GM12878 (cell line): ENCODE results near the gene ZDHHC19. TPM values are rescaled to one million over a fixed set of nuclear protein-coding genes. Genes with fewer than 3 reads are reported as not detected.

Source experiments
- ATAC-seq: fragments of 200-7000 bp; cut with Tn5 transposase; 3 replicates; pipeline ENCODE4 v1.9.1; 2020; ENCODE audit warnings: mild to moderate bottlenecking, moderate library complexity
- BruUV-seq: library from RNA; stranded (reverse); fragments of 400-500 nt; replicated peaks from 2 replicates; lab custom pipeline; 2021; lab: Mats Ljungman, UMichigan
- CTCF ChIA-PET: fragments of 300-600 bp; sonication (Branson Sonifier 250); formaldehyde crosslinking; extraction: SDS; loops from one replicate; lab custom pipeline; 2021; ENCODE audit warnings: inconsistent platforms; lab: Yijun Ruan, JAX
- POLR2A ChIA-PET: fragments of 350-600 bp; formaldehyde crosslinking; extraction: SDS; loops from one replicate; lab custom pipeline; 2021; ENCODE audit warnings: inconsistent platforms; lab: Charles Lee
- RAD21 ChIA-PET: fragments of 300-600 bp; sonication (Branson Sonifier 250); formaldehyde crosslinking; loops from one replicate; lab custom pipeline; 2023; ENCODE audit warnings: antibody characterized with exemption; ENCODE audit not compliant: unreplicated experiment; lab: Charles Lee
- SMC1A ChIA-PET: fragments of 300-600 bp; sonication (Branson Sonifier 250); formaldehyde crosslinking; loops from one replicate; lab custom pipeline; 2023; ENCODE audit not compliant: unreplicated experiment, uncharacterized antibody; lab: Charles Lee
- DNase-seq: peaks from one replicate; pipeline ENCODE4 v3.0.0-alpha.2; 2011; ENCODE audit warnings: low read depth, low spot score
- FAIRE-seq: peaks from 3 replicates; lab custom pipeline; 2011; peaks lifted over from hg19 to GRCh38; lab: Jason Lieb, UNC
- H2AFZ ChIP-seq: 2 replicates; pipeline ENCODE4 v1.6.0; 2011; ENCODE audit warnings: low read depth, low read length, control low read depth; ENCODE audit not compliant: control insufficient read depth
- H3K27ac ChIP-seq: 2 replicates; pipeline ENCODE4 v1.5.1; 2011; ENCODE audit warnings: control low read depth; ENCODE audit not compliant: control insufficient read depth, insufficient read depth
- H3K27me3 ChIP-seq, 2 experiments: replicated peaks in 1 of 2; 2 replicates each; pipeline versions ENCODE4 v1.6.0 to v1.6.1; 2011; ENCODE audit warnings: low read length in 1 of 2; ENCODE audit not compliant: control insufficient read depth in 2 of 2, insufficient read depth in 2 of 2
- H3K36me3 ChIP-seq, 2 experiments: 2 replicates each; pipeline ENCODE4 v1.5.1; 2011; ENCODE audit warnings: low read length in 1 of 2; ENCODE audit not compliant: control insufficient read depth in 2 of 2, insufficient read depth in 2 of 2
- H3K4me1 ChIP-seq: 2 replicates; pipeline ENCODE4 v1.6.1; 2011; ENCODE audit warnings: mild to moderate bottlenecking, low read length, moderate library complexity, mixed read lengths; ENCODE audit not compliant: control insufficient read depth, insufficient read depth
- H3K4me2 ChIP-seq: 2 replicates; pipeline ENCODE4 v1.6.0; 2011; ENCODE audit warnings: control low read depth; ENCODE audit not compliant: control insufficient read depth, insufficient read depth
- H3K4me3 ChIP-seq: fragments of 200-600 bp; sonication (generic); 2 replicates; pipeline ENCODE4 v1.5.1; 2016
- H3K79me2 ChIP-seq: 2 replicates; pipeline ENCODE4 v1.6.0; 2011; ENCODE audit warnings: low read length; ENCODE audit not compliant: control insufficient read depth, insufficient read depth
- H3K9ac ChIP-seq: 2 replicates; pipeline ENCODE4 v1.8.0; 2011; ENCODE audit warnings: low read length, control low read depth, mixed read lengths; ENCODE audit not compliant: control insufficient read depth, insufficient read depth
- H3K9me3 ChIP-seq: replicated peaks from 3 replicates; pipeline ENCODE4 v1.5.1; 2011; ENCODE audit warnings: mild to moderate bottlenecking, low read length; ENCODE audit not compliant: control insufficient read depth, insufficient read depth
- H4K20me1 ChIP-seq: 2 replicates; pipeline ENCODE4 v1.6.0; 2011; ENCODE audit not compliant: control insufficient read depth, insufficient read depth
- ASH2L ChIP-seq: fragments of 300-600, 200-600 bp; sonication (generic); IDR thresholded peaks from 2 replicates; pipeline ENCODE4 v1.6.1; 2017; ENCODE audit warnings: low read depth, mild to moderate bottlenecking, borderline replicate concordance
- ESRRA ChIP-seq: IDR thresholded peaks from 2 replicates; pipeline ENCODE4 v1.6.1; 2012; ENCODE audit warnings: mild to moderate bottlenecking, low read length, improper control_type of control experiment
- GATAD2B ChIP-seq: fragments of 450-650 bp; conservative IDR thresholded peaks from 2 replicates; pipeline ENCODE4 v1.6.1; 2017; ENCODE audit warnings: low read depth, mild to moderate bottlenecking, moderate library complexity
- PAX5 ChIP-seq: IDR thresholded peaks from 2 replicates; pipeline ENCODE4 v1.6.1; 2011; ENCODE audit warnings: low read depth, low read length, borderline replicate concordance
- POLR2AphosphoS2 ChIP-seq: IDR thresholded peaks from 2 replicates; pipeline ENCODE4 v1.6.1; 2011; ENCODE audit warnings: low read depth, mild to moderate bottlenecking, low read length, improper control_type of control experiment, moderate library complexity
- RELA ChIP-seq: fragments of 450-650 bp; IDR thresholded peaks from 2 replicates; pipeline ENCODE4 v1.8.0; 2014; ENCODE audit warnings: borderline replicate concordance; ENCODE audit not compliant: partially characterized antibody
- SIN3A ChIP-seq: IDR thresholded peaks from 2 replicates; pipeline ENCODE4 v1.6.1; 2012; ENCODE audit warnings: low read depth, low read length, improper control_type of control experiment
- SUPT20H ChIP-seq: IDR thresholded peaks from 2 replicates; pipeline ENCODE4 v1.6.1; 2011; ENCODE audit warnings: low read depth, mild to moderate bottlenecking, low read length, moderate library complexity, borderline replicate concordance; ENCODE audit not compliant: control insufficient read depth
- TAF1 ChIP-seq: IDR thresholded peaks from 2 replicates; pipeline ENCODE4 v1.6.1; 2011; ENCODE audit warnings: mild to moderate bottlenecking, low read depth, low read length, borderline replicate concordance
- WGBS: methylation state at CpG from one replicate; pipeline ENCODE4 v1.1.6; 2016; ENCODE audit warnings: low lambda C conversion rate; ENCODE audit not compliant: insufficient replicate concordance, insufficient coverage; ENCODE audit errors: missing lambda C conversion rate; 5-methylcytosine and 5-hydroxymethylcytosine counted together
- in situ Hi-C: fragments of 300-500 bp; cut with MboI; formaldehyde crosslinking; loops from 9 replicates; pipeline ENCODE4 v1.14.3; 2018; ENCODE audit warnings: mixed read lengths
- intact Hi-C: fragments of 100-400 bp; cut with micrococcal nuclease; formaldehyde crosslinking; loops from one replicate; pipeline ENCODE4 v1.14.2; 2022; ENCODE audit not compliant: unreplicated experiment
- polyA plus RNA-seq, 11 experiments: library from polyadenylated mRNA; depleted of rRNA in 4 of 11; unstranded in 6 of 11; stranded (reverse) in 5 of 11; fragments of >200 nt; fragmentation: Nextera tagmentation in 4 of 11; fragmentation: Illumina TruSeq in 1 of 11; extraction: Ambion mirVana in 4 of 11; extraction: Trizol in 1 of 11; gene quantifications; 1 replicate in 1 of 11; 2 replicates in 10 of 11; pipeline versions ENCODE4 v1.2.1 to v1.2.3, GENCODE V29; 2011 to 2016; ENCODE audit warnings: inconsistent platforms in 2 of 11, missing spikeins in 2 of 11, low read depth in 1 of 11
- total RNA-seq, 4 experiments: library from RNA; depleted of rRNA in 3 of 4; stranded (reverse); fragments of >200 nt in 3 of 4; fragmentation: Illumina TruSeq in 1 of 4; extraction: Trizol in 1 of 4; gene quantifications; 2 replicates each; pipeline versions ENCODE4 v1.2.1 to v1.2.3, GENCODE V29; 2013 to 2021
- TF ChIP-seq, protein P1 (sequence below): fragments of 450-650 bp; formaldehyde crosslinking; IDR thresholded peaks from 2 replicates; pipeline ENCODE4 v1.4.0; 2022; ENCODE audit warnings: mild to moderate bottlenecking, moderate library complexity

Gene ZDHHC19
- total and polyA plus RNA-seq, 10 of the 15 experiments (the other 5 are each of a cell fraction or from before 2014, with no cell fraction given), result 0.26 TPM; not detected in 9

DNA sequence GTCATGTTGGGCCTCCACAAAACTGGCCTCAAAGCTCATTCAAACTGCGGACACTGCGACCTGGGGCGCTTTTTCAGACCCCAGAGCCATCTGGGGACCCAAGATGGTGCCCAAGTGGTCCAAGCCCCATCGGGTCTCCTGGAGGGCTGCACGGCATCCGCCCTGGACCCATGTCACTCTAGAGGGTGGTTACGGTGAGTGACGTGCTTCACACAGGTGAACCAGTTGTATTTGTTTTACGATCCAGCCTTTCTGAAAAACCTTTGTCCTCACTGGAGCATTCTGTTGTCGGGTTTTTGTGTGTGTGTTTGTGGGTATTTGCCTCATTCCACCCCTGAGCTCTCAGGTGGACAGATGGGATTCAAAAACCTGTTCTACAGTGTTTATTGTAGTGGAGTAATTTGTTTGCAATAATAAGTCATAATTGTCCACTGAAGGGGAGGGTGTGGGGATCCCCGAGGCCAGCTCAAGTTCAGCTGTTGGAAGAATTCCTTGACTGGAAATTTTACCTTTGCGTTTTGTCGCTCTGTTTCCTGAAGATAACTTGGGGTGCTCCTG, 7.0 kb upstream of the ZDHHC19 start (continued):
- TF ChIP-seq, protein P1, sequence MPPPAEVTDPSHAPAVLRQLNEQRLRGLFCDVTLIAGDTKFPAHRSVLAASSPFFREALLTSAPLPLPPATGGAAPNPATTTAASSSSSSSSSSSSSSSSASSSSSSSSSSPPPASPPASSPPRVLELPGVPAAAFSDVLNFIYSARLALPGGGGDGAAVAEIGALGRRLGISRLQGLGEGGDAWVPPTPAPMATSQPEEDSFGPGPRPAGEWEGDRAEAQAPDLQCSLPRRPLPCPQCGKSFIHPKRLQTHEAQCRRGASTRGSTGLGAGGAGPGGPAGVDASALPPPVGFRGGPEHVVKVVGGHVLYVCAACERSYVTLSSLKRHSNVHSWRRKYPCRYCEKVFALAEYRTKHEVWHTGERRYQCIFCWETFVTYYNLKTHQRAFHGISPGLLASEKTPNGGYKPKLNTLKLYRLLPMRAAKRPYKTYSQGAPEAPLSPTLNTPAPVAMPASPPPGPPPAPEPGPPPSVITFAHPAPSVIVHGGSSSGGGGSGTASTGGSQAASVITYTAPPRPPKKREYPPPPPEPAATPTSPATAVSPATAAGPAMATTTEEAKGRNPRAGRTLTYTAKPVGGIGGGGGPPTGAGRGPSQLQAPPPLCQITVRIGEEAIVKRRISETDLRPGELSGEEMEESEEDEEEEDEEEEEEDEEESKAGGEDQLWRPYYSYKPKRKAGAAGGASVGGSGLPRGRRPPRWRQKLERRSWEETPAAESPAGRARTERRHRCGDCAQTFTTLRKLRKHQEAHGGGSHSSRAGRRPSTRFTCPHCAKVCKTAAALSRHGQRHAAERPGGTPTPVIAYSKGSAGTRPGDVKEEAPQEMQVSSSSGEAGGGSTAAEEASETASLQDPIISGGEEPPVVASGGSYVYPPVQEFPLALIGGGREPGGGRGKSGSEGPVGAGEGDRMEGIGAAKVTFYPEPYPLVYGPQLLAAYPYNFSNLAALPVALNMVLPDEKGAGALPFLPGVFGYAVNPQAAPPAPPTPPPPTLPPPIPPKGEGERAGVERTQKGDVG (CRISPR knock-in tag), result no peak
- TF ChIP-seq PAX5 (no peak), GATAD2B (no peak)

DNA sequence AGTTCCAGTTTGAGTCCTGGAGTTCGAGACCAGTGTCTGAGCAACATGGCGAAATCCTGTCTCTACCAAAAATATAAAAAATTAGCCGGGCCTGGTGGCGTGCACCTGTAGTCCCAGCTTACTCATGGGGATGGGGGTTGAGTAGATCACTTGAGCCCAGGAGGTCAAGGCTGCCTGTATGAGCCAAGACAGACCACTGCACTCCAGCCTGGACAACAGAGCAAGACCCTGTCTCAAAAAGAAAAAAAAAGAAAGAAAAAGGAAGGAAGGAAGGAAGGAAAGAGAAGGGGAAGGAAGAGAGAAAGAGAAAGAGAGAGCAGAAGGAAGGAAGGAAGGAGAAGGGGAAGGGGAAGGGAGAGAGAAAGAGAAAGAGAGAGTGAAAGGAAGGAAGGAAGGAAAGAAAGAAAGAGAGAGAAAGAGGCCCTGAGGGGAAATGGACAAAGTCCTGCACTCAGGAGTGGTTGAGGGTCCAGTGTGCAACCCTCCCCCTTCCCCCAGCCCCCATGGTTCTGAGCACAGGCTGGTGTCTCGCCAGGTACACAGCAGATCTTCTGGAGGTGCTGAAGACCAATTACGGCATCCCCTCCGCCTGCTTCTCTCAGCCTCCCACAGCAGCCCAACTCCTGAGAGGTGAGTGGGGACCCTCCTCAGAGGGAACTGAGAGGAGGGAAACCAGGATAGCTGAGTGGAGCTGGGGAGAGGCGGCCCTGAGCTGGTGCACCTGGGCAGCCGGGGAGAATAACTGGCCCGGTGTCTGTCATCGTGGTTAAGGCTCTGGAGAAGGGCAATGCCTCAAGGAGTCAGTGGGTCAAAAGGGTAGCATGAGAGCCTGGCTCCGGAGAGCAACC, 6.3 kb upstream of the ZDHHC19 start:
- POLR2A ChIA-PET, result interaction anchor here (1.0 kb wide), 1 partner anchor 18 kb away, joined by 3 read pairs; no protein-coding TSS in a partner anchor
- 73% methylated on average over 10 of the region's 12 CpGs for WGBS
- Histone ChIP-seq H3K4me1 (peaks cover 10% of the 10 kb centered on the region), H3K4me3 (no peak overlapping the region), H3K4me2 (no peak overlapping the region), H3K9me3 (no peaks in the 10 kb centered on the region), H3K9ac (no peak overlapping the region), H3K36me3 (no peaks in the 10 kb centered on the region), H4K20me1 (no peaks in the 10 kb centered on the region), H3K27ac (no peak overlapping the region), H3K27me3 (no peaks in the 10 kb centered on the region), H3K79me2 (no peaks in the 10 kb centered on the region), H2AFZ (no peak overlapping the region)
- DNase-seq (no peak), FAIRE-seq (no peak), ATAC-seq (no peak)
- RAD21 ChIA-PET, result no interaction called here
- TF ChIP-seq SUPT20H (no peak), RELA (no peak), SIN3A (no peak), TAF1 (no peak), POLR2AphosphoS2 (no peak), ASH2L (no peak), ESRRA (no peak)
- no TSS peak for BruUV-seq
- SMC1A ChIA-PET, result interaction anchor here (2.2 to 2.8 kb wide), 2 partner anchors 12 to 16 kb away, joined by 7 to 9 read pairs; no protein-coding TSS in a partner anchor
- intact Hi-C loops (no loop called here), in situ Hi-C loops (no loop called here)
- CTCF ChIA-PET, result interaction anchor here (1.9 kb wide), 1 partner anchor 144 kb away, joined by 5 read pairs; no protein-coding TSS in a partner anchor
